Measurements from ENCODE around the gene DAPK2.

GRCh38 chr15:63968700-63969099 lies 77.6 kb downstream of the DAPK2 start:
- no peak for TF ChIP-seq CTCF (IDR thresholded peaks at IDR 0.05; ENCODE audit: low read depth, low read length)
- no peak for TF ChIP-seq EZH2phosphoT487 (IDR thresholded peaks at IDR 0.05; ENCODE audit: low read depth)

Data from OCI-LY3 (cell line).